ENCODE data around the gene SALL3.

DNA sequence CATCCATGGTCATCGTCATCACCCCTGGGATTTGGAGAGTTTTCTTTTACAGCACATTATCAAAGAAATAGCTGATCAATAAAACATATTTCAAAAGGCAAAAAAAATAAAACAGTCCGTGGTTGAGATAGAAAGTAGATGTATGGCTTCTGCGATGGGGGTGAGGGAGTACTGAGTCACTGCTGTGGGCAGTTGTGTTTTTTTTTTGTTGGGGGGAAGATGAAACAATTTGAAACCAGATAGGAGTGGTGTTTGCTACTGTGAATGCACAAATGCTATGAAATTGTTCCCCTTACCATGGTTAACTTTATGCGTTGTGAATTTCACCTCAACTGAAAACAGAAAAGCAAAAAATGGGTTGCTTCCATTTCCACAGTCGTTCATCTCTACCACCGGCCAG is 11.9 kb upstream of the SALL3 start:
- TF ChIP-seq POLR2A (IDR thresholded peaks at IDR 0.05), result no peak
- TF ChIP-seq, protein P1, sequence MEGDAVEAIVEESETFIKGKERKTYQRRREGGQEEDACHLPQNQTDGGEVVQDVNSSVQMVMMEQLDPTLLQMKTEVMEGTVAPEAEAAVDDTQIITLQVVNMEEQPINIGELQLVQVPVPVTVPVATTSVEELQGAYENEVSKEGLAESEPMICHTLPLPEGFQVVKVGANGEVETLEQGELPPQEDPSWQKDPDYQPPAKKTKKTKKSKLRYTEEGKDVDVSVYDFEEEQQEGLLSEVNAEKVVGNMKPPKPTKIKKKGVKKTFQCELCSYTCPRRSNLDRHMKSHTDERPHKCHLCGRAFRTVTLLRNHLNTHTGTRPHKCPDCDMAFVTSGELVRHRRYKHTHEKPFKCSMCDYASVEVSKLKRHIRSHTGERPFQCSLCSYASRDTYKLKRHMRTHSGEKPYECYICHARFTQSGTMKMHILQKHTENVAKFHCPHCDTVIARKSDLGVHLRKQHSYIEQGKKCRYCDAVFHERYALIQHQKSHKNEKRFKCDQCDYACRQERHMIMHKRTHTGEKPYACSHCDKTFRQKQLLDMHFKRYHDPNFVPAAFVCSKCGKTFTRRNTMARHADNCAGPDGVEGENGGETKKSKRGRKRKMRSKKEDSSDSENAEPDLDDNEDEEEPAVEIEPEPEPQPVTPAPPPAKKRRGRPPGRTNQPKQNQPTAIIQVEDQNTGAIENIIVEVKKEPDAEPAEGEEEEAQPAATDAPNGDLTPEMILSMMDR (IDR thresholded peaks at IDR 0.05 in 8 of 11, conservative IDR thresholded peaks at IDR 0.05 in 3 of 11), result no peak
